HEK293T (cell line): ENCODE results near the gene ACTR1B.

Experiments used
- BHLHE40 ChIP-seq: fragments of 450-650 bp; IDR thresholded peaks from 2 replicates; pipeline ENCODE4 v1.6.1; 2016; ENCODE audit warnings: mild to moderate bottlenecking, moderate library complexity, borderline replicate concordance
- CTBP1 ChIP-seq: fragments of 450-650 bp; IDR thresholded peaks from 2 replicates; pipeline ENCODE4 v1.6.1; 2016; ENCODE audit warnings: borderline replicate concordance
- ELF4 ChIP-seq: fragments of 450-650 bp; IDR thresholded peaks from 2 replicates; pipeline ENCODE4 v1.6.1; 2017; ENCODE audit warnings: antibody characterized with exemption
- FOXA1 ChIP-seq: fragments of 450-650 bp; IDR thresholded peaks from 2 replicates; pipeline ENCODE4 v1.6.1; 2016; ENCODE audit warnings: mild to moderate bottlenecking
- FOXM1 ChIP-seq: fragments of 450-650 bp; IDR thresholded peaks from 2 replicates; pipeline ENCODE4 v1.6.1; 2017; ENCODE audit warnings: mild to moderate bottlenecking, borderline replicate concordance
- HDGF ChIP-seq: fragments of 450-650 bp; IDR thresholded peaks from 2 replicates; pipeline ENCODE4 v1.6.1; 2017; ENCODE audit warnings: antibody characterized with exemption, borderline replicate concordance
- LEF1 ChIP-seq: fragments of 450-650 bp; IDR thresholded peaks from 2 replicates; pipeline ENCODE4 v1.6.1; 2017; ENCODE audit warnings: mild to moderate bottlenecking, borderline replicate concordance
- PKNOX1 ChIP-seq: fragments of 450-650 bp; IDR thresholded peaks from 2 replicates; pipeline ENCODE4 v1.6.1; 2016
- SP1 ChIP-seq: fragments of 450-650 bp; IDR thresholded peaks from 2 replicates; pipeline ENCODE4 v1.6.1; 2017
- SUZ12 ChIP-seq: fragments of 450-650 bp; IDR thresholded peaks from 2 replicates; pipeline ENCODE4 v1.6.1; 2016; ENCODE audit warnings: mild to moderate bottlenecking
- TARDBP ChIP-seq: fragments of 450-650 bp; IDR thresholded peaks from 2 replicates; pipeline ENCODE4 v1.6.1; 2016
- ZNF384 ChIP-seq: fragments of 450-650 bp; IDR thresholded peaks from 2 replicates; pipeline ENCODE4 v1.6.1; 2016

- TF ChIP-seq LEF1 (no peak), FOXA1 (no peak), SUZ12 (no peak), BHLHE40 (no peak), FOXM1 (no peak), HDGF (no peak), CTBP1 (no peak), TARDBP (no peak), ZNF384 (no peak), SP1 (no peak), PKNOX1 (peak; percentile 75), ELF4 (no peak)
Measured at GRCh38 chr2:97697252-97698235, 33.7 kb upstream of the ACTR1B start.
